ENCODE data around the gene PPM1A.

GRCh38 chr14:60339571-60339970 lies 90.5 kb downstream of the PPM1A start:
- TF ChIP-seq TAF1 (IDR thresholded peaks at IDR 0.05; ENCODE audit: low read depth) (no peak), FOXM1 (IDR thresholded peaks at IDR 0.05; ENCODE audit: borderline replicate concordance, low read depth) (no peak), RAD21 (IDR thresholded peaks at IDR 0.05; ENCODE audit: low read depth) (no peak), EGR1 (IDR thresholded peaks at IDR 0.05) (no peak), REST (IDR thresholded peaks at IDR 0.05; ENCODE audit: low read depth) (no peak), USF1 (IDR thresholded peaks at IDR 0.05) (no peak), MAX (IDR thresholded peaks at IDR 0.05) (no peak), YY1 (IDR thresholded peaks at IDR 0.05; ENCODE audit: low read depth) (no peak)
